Measurements from ENCODE around the gene XPR1.
"Not testable (repeated sequence)": the region's sequence is repeated elsewhere in the genome, so short reads cannot be mapped to it uniquely, and the experiment has no call there.

The XPR1 gene

DNA sequence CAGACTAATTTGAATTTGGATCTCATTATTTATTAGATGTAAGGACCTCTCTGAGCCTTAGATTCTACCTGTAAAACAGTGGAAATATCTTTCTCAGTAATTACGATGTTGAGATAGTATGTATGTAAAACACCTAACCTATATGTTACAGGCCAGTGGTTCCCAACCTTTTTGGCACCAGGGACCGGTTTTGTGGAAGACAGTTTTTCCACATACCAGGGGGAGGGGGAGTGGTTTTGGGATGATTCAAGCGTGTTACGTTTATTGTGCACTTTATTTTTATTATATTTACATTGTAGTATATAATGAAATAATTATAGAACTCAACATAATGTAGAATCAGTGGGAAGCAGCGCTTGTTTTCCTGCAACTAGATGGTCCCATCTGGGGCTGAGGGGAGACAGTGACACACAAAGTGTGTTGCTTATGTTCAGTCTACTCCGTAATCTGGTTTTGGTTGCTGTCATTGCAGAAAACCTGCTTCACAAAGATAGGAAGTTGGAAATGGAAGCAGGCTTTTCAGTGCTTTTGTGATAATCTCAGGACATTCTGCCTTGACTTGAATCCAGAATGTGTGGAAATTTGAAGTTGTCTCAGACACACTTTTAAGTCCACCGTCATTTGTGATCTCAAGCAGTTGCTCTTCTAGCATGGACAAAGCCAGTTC is 12.8 kb downstream of the XPR1 start:
- DNase-seq (ENCODE audit: low read depth), result no peak

DNA sequence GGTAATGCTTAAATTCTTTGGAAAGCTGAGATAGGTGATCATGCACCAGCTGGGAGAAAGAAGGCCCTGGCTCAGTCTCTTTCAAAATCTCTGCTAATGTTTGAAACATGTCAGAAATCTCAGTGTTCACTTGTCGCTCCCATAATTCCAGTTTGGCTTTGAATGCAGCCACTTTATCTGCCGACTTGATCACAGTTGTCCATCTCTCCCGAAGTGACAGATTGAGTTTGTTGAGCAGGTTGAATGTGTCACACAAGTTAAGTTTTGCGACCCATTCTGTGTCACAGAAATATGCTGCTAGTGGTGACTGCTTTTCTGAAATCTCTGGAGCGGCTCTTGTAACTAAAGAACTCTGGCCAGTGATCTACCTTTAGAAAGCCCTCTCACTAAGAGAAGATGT is 13.4 kb downstream of the XPR1 start:
- not testable (repeated sequence) for DNase-seq (ENCODE audit: low read depth)

DNA sequence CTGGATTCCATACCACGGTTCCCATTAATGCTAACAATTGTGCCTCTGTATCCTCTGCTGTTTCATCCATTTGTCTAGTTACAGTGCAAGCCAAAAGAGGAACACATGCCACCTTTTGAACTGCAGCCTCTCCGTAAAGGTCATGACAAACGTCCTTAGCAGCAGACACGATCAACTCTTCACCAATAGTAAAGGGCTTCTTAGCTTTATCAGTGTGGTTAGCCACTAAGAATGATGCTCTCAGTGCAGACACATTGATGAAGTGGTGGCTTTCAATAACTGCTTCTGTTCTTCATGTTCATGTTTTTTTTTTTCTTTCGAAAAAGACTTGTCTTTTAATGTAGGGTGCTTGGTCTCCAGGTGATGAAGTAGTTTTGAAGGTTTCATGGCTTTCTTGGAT is 14.3 kb downstream of the XPR1 start:
- no peak for DNase-seq (ENCODE audit: low read depth)

DNA sequence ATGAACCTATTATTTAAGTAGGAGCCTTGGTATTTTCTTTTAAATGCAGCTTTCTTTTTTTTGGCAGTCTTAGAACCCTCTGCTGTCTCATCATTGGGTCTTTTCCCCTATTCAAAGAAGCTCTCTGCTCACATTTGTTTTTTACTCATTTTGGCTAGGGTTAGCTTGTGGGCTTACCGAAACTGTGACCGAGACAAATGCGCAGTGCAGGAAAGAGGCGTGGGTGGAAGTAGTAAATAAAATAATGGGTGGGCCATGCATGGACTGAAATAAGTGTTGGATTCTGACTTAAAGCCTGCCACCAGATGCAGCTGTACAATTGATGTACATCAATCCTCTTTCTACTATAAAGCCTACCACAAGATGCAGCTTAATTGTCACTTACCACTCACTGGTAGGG is 14.7 kb downstream of the XPR1 start:
- DNase-seq (ENCODE audit: low read depth), result no peak

DNA sequence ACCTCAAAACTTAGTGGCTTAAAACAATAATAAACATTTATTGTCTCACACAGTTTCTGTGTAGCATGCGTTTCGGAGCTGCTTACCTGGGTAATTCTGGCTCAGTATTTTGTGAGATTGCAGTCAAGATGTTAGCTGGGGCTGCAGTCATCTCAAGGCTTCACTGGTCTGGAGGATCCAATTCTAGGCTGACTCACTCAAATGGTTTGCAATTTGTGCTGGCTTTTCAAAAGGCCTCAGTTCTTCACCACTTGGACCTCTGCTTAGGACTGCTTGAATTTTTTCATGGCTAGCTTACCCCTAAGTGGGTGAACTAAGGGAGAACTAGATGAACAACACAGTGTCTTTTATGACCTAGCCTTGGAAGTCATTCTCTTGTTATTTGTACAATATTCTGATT is 21.0 kb downstream of the XPR1 start:
- no peak for DNase-seq (ENCODE audit: low read depth)

DNA sequence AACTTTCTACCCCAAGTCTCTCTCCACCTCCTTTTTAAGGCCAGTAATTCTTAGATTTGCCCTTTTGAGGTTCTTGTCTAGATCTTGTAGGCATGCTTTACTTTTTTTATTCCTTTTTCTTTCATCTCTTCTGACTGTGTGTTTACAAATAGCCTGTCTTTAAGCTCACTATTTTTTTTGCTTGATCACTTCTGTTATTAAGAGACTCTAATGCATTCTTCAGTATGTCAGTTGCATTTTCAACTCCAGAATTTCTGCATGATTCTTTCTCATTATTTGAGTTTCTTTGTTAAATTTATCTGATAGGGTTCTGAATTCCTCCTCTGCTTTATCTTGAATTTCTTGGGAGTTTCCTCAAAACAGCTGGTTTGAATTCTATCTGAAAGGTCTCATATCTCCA is 30.9 kb downstream of the XPR1 start:
- no peak for DNase-seq (ENCODE audit: low read depth)

DNA sequence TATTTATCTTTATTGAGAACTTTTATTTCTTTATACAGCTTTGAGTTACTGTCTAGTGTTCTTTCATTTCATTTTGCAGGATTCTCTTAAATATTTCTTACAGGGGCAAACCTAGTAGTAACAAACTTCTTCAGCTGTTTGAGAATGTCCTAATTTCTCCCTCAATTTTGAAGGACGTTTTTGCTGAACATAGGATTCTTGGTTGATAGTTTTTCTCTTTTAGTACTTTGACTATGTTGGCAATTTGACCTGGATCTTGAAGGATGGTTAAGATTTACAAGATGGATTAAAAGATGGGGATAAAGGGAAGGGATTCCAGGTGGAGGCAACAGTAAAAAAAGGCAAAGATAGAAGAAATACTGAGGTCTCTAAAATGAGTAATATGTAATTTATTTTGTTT is 38.9 kb downstream of the XPR1 start:
- no peak for DNase-seq (ENCODE audit: low read depth)

DNA sequence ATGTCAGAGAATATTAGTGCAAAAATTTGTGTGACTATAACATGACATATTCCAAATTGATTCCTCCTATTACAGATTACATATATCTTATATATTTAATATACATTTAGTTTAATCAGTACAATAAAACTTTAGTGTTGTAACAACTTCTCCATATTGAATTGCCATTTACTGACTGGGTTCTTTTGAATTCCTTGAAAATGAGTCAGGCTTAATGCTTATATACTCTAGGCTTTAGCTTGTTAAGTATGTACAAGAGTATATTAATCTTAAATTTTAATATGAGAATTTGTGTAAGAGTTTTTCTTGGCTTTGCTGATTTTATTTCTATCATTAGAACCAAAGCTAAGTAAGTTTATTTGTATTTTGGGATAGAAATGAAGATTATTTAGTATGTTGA is 40.3 kb downstream of the XPR1 start:
- DNase-seq (ENCODE audit: low read depth), result no peak

DNA sequence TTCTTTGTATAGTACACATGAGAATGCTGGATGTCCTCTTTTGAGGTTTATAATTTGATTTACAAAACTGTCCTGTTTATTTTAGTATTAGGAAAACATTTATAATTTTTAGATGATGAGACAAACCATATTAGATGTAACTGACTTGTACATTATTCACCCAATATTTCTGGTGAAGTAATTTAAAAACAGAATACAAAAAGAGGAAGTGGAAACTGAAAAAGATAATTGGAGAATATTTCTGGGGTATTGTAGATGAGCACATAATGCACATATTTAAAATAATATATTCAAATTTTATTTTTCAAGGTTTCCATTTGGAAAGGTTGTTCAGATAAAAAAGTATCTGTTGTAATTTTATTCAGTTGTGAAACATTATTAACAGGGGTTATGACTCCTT is 40.7 kb downstream of the XPR1 start:
- DNase-seq (ENCODE audit: low read depth), result no peak

DNA sequence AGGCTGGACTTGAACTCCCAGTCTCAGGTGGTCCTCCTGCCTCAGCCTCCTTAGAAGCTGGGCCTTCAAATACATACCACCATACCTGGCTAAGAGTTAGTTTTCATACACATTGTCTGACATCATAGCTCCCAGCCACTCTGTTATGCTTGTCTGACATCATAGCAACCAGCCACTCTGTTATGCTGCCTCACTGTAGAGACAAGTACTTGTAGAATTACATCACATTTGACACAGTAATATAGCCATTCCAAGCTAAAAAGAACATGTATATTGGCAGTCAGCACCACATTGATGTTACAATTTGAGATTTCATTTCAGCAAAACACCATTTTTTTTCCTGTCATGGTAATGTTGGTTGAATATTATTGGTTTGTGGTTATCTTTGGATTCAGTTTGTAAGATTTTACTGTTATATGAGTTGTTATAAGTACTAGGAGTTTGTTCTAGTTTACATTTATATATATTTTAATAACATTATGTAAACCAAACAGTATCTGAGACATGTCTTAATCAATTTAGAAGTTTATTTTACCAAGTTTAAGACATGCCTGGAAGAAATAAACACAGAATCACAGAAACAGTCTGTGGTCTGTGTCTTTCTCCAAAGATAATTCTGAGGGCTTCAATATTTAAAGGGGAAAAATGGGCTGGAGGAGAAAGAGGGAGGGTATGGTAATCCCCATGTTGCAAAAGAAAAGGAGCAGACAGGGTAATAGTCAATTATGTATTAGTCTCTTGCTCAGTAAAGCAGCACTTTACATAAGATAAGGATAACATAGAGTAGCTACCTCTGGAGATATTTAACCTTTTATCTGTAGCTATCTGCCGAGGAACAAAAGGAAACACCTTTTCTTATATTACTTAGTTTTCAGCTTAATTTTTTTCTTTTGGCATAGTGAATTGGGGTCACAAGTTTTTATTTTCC is 43.0 kb downstream of the XPR1 start:
- no peak for DNase-seq (ENCODE audit: low read depth)

DNA sequence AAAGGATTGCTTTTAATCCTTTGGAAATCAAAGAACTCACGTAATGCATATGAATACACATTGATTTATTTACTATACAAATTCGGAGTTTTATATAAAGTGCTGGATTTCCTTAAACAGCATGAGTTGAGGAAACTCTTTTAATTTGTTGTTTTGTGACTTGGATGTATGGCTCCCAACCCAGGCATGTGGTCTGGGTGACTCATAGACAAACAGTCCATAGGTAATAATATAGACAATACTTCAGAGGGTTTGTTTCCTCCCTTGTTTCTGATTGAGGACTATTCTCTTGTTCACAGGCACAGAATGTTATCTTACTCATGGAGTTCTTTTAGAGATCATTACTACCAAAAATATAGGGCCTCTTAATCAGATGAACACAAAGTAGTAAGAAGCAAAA is 43.8 kb downstream of the XPR1 start:
- no peak for DNase-seq (ENCODE audit: low read depth)

DNA sequence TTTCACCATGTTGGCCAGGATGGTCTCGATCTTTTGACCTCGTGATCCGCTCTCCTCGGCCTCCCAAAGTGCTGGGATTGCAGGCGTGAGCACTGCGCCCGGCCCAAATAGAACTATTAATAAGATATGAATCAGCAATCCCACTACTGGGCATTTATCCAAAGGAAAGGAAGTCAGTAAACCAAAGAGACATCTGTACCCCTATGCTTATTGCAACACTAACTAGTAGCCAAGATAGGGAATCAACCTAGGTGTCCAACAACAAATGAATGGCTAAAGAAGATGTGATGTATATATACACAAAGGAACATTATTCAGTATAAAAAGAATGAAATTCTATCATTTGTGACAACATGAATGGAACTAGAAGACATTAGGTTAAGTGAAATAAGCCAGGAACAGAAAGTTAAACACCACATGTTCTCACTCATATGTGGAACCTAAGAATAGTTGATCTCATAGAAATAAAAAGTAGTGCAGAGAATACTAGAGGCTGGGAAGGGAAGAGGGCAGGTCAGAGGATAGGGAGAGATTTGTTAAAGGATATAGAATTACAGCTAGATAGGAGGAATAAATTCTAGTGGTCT is 48.8 kb downstream of the XPR1 start:
- DNase-seq (ENCODE audit: low read depth), result no peak

DNA sequence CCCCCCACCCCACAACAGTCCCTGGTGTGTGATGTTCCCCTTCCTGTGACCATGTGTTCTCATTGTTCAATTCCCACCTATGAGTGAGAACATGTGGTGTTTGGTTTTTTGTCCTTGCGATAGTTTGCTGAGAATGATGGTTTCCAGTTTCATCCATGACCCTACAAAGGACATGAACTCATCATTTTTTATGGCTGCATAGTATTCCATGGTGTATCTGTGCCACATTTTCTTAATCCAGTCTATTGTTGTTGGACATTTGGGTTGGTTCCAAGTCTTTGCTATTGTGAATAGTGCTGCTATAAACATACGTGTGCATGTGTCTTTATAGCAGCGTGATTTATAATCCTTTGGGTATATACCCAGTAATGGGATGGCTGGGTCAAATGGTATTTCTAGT is 51.3 kb downstream of the XPR1 start:
- DNase-seq (ENCODE audit: low read depth), result not testable (repeated sequence)

DNA sequence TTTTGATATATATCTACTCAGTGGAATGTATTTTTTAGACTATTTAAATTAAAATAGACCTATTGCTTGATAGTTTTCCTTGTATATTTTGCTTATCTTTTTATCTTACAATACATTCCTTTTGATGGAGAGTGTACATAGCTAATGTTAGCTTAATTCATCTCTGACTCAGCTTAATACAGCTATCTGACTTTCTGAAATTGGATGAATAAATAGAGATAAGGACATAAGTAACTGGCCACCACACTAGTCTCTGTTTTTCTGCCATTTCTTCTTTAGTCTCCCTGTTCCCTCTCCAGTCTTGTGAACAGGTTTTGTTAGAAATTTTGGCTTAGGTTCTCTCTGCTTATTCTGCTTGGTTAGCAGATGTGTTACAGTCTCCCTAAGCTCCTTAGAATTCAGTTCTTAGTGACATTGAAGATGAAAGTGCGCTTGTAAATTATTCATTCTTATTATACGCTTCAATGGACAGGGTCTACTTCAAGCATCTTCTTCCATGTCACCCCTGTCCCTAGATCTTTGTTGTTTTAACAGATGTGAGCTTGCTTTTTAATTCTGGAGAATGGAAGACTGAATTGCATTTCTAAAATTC is 59.6 kb downstream of the XPR1 start:
- DNase-seq (ENCODE audit: low read depth), result no peak

DNA sequence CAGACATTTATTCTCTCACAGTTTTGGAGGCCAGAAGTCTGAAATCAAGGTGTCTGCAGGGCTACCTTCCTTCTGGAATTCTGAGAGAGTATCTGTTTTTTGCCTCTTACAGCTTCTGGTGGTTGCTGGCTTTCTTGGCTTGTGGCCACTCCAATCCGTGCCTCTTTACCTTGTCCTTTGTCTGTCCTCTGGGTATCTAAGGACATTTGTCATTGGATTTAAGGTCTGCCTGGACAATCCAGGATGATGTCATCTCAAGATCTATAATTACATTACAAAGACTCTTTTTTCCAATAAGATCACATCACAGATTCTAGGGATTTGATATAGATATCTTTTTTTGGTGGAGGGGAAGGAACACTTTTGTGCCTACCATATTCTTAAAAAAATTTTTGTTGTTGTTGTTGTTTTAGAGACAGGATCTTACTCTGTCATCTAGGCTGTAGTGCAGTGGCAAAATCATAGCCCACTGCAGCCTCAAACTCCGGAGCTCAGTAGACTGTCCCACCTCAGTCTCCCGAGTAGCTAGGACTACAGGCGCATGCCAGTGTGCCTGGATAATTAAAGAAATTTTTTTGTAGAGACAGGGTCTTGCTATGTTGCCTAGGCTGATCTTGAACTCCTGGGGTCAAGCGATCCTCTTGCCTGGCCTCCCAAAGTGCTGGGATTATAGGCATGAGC is 61.9 kb downstream of the XPR1 start:
- DNase-seq (ENCODE audit: low read depth), result no peak

DNA sequence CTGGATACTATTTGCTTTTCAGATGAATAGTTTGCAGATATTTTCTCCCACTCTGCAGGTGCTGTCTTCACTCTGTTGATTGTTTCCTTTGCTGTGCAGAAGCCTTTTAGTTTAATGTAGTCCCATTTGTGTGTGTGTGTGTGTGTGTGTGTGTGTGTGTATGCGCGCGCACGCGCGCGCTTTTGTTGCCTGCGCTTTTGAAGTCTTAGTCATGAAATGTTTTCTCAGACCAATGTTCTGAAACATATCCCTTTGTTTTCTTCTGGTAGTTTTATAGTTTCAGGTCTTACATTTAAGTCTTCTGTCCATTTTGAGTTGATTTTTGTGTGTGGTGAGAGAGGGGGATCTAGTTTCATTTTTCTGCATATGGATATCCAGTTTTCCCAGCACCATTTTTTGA is 63.5 kb downstream of the XPR1 start:
- DNase-seq (ENCODE audit: low read depth), result no peak

DNA sequence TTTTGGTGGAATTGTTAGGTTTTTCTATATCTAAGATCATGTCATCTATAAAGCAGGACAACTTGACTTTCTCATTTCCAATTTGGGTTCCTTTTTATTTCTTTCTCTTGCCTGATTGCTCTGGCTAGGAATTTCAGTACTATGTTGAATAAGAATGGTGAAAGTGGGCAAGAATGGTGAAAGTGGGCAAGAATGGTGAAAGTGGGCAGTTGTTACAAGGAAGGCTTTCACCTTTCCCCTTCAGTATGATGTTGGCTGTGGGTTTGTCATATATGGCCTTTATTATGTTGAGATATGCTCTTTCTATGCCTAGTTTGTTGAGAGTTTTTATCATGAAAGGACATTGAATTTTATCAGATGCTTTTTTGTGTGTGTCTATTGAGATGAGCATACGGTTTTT is 64.5 kb downstream of the XPR1 start:
- DNase-seq (ENCODE audit: low read depth), result no peak

DNA sequence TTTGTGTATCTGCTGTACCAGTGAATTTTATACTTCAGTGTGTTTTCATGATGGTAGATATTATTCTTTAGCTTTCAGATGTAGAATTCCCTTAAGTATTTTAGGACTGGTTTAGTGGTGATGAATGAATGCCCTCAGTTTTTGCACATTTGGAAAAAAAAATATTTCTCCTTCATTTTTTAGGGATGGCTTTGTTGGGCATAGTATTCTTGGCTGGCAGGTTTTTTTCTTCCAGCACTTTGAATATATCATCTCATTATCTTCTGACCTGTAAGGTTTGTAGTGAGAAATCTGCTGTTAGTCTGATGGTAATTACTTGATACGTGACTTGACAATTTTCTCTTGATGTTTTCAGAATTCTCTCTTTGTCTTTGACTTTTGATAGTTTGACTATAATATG is 66.8 kb downstream of the XPR1 start:
- no peak for DNase-seq (ENCODE audit: low read depth)

DNA sequence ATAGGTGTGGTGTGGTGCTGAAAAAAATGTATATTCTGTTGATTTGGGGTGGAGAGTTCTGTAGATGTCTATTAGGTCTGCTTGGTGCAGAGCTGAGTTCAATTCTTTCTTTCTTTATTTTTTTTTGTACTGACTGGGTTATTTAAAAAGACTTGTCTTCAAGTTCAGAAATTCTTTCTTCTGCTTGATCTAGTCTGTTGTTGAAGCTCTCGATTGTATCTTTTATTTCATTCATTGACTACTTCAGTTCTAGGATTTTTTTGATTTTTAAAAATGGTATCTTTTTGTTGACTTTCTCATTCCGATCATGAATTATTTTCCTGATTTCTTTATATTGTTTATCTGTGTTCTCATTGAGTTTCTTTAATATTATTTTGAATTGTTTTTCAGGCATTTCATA is 70.6 kb downstream of the XPR1 start:
- not testable (repeated sequence) for DNase-seq (ENCODE audit: low read depth)

DNA sequence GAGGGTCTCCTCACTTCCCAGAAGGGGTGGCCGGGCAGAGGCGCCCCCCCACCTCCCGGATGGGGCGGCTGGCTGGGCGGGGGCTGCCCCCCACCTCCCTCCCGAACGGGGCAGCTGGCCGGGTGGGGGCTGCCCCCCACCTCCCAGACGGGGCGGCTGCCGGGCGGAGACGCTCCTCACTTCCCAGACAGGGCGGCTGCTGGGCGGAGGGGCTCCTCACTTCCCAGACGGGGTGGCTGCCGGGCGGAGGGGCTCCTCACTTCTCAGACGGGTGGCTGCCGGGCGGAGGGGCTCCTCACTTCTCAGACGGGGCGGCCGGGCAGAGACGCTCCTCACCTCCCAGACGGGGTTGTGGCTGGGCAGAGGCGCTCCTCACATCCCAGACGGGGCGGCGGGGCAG is 78.9 kb downstream of the XPR1 start:
- not testable (repeated sequence) for DNase-seq (ENCODE audit: low read depth)

DNA sequence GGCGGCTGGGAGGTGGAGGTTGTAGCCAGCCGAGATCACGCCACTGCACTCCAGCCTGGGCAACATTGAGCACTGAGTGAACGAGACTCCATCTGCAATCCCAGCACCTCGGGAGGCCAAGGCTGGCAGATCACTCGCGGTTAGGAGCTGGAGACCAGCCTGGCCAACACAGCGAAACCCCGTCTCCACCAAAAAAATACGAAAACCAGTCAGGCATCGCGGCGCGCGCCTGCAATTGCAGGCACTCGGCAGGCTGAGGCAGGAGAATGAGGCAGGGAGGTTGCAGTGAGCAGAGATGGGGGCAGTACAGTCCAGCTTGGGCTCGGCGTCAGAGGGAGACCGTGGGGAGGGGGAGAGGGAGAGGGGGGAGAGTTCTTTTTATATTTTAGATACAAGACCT is 79.4 kb downstream of the XPR1 start:
- not testable (repeated sequence) for DNase-seq (ENCODE audit: low read depth)

DNA sequence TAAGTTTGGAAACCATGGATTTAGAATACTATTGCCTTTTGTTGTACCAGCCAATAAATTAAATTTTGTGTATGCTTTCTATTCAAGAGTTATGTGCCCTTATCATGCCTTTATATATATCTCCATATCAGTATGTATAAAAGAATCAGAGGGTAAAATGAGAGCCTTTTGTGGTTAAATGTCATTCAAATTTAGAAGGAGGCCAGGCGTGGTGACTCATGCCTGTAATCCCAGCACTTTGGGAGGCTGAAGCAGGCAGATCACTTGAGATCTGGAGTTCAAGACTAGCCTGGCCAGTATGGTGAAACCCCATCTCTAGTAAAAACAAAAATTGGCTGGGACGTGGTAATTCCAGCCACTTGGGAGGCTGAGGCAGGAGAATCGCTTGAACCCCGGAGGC is 88.9 kb downstream of the XPR1 start:
- DNase-seq (ENCODE audit: low read depth), result no peak

All from activated T-cell treated with anti-CD3 and anti-CD28 coated beads for 24 hours (primary cell).